ENCODE measurements around the gene PLXNA1.

Gene PLXNA1

DNA sequence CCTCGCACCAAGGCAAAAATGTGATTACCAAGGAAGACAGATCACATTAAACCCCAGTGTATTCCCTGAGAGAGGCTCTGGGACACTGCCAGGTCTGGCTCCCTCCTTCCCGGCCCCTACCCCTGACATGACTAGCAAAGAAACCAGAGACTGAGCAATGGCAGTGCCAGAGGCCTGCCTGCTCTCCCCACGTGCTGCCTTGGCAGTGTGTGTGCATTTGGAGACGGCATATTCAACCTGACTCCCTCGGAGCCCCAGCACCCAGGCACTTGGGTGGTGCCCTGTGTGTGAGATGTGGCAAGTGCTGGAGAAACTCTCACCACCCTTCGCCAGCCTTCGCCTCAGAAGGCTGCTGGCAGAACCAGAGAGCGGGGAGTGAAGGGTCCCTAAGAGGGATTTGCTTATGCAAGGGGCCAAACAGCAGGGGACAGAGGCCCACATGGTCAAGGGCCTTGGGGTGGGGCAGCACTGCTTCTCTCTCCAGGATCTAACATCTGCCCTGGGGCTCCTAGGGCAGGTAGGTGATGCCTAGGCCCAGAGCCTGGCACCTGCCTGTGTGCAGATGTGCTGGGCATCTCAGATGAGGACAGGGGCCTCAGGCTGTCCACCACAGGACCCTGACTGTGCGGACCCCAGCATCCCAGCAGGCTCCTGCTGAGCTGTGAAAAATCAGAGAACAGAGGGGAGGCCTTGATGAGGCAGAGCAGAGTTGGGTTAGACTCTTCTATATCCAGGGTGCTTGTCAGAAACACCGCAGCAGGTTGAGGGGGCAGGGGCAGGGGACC is 23.6 kb upstream of the PLXNA1 start:
- H3K36me3 Mint-ChIP-seq (ENCODE audit: low read depth), result peaks cover 24% of the 10 kb centered on the region
- H3K27ac Mint-ChIP-seq, result peak overlapping the region; percentile 33
- DNase-seq, result no peak
- H3K9me3 Mint-ChIP-seq, result no peaks in the 10 kb centered on the region
- no peaks in the 10 kb centered on the region for H3K27me3 Mint-ChIP-seq
- no peak overlapping the region for H3K4me3 Mint-ChIP-seq
- H3K4me1 Mint-ChIP-seq (ENCODE audit: low read depth), result peaks cover 2% of the 10 kb centered on the region

DNA sequence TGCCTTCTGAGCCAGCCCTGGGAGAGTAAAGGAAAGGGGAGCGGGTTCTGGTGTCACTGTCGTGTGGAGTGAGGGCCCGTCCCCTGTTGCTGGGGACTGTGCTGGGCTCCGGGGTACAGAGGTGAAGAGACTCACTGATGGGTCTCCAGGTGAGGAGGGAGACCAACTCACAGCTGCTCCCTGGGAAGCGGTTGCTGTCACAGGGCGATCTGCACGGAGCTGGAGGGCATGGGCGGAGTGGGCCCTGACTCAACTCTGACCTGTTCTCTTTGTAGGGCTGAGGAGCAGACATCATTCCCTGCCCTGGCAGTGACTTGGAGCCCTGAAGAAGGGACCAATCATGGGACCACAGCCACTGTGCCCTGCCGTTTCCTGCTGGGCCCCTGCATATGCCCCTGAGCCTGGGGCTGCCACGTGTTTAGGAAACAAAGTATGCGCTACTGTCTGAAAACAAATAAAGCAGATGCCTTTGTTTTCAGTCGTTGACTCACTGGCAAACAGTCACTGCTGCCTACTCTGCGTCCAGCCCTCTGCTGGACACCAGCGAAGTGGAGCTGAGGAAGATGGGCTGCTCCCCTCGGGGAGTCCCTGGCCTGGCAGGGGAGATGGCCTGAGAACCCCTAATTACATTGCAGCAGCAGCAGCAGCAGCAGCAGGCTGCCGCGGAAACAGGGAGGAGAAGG is 22.9 kb upstream of the PLXNA1 start:
- no peaks in the 10 kb centered on the region for H3K9me3 Mint-ChIP-seq
- peaks cover 2% of the 10 kb centered on the region for H3K4me1 Mint-ChIP-seq (ENCODE audit: low read depth)
- H3K27me3 Mint-ChIP-seq, result no peaks in the 10 kb centered on the region
- peak overlapping the region; percentile 33 for H3K27ac Mint-ChIP-seq
- H3K36me3 Mint-ChIP-seq (ENCODE audit: low read depth), result peaks cover 24% of the 10 kb centered on the region
- H3K4me3 Mint-ChIP-seq, result no peak overlapping the region
- DNase-seq, result no peak

DNA sequence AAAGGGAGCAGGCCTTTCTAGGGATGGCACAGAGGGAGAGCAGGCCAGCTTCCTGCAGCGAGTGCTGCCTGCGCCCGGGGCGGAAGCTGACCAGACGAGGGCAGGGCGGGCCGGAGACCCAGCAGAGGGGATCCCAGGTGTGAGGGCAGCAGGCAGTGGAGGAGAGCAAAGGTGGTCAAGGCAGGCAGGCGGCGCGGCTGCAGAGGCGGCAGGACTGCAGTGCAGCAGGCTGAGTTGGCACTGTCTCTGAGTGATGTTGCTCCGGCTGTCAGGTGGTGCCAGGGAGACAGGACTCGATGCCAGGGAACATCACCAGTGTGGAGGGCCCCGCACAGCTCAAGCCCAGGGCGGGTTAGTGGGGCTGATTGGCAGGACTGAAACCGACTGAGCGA is 22.3 kb upstream of the PLXNA1 start:
- H3K4me1 Mint-ChIP-seq (ENCODE audit: low read depth), result peaks cover 2% of the 10 kb centered on the region
- H3K27ac Mint-ChIP-seq, result no peak overlapping the region
- H3K4me3 Mint-ChIP-seq, result no peak overlapping the region
- H3K36me3 Mint-ChIP-seq (ENCODE audit: low read depth), result peaks cover 24% of the 10 kb centered on the region
- no peak for DNase-seq
- H3K27me3 Mint-ChIP-seq, result no peaks in the 10 kb centered on the region
- no peaks in the 10 kb centered on the region for H3K9me3 Mint-ChIP-seq

DNA sequence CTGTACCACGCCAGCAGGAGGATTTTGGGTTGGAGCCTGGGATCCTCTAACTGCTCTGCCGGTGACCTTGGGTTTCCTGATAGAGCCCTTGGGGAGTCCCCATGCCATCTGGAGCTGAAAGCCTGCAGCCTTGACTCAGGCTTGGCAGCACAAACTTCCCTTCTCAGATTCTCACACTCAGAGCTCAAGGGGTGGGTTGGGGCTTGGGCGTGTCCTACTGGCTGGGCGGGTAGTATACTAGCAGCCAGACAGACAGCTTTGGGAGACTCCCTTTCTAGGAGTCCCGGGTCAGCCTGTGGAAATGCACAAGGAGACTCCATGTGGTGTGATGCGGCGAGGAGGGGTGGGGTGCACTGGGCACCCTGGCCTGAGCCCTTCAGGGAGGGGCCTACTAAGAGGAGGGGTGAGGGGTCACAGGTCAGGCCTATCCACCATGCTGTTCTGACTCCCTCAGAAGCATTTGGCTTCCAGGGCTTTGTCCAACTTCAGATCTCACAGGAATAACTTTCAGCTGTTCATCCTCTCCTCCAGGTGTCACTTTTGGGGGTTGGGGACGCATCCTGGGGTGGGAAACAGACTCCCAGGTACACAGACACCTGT is 21.6 kb upstream of the PLXNA1 start:
- Mint-ChIP-seq H3K36me3 (ENCODE audit: low read depth) (peaks cover 24% of the 10 kb centered on the region), H3K9me3 (no peaks in the 10 kb centered on the region), H3K27me3 (no peaks in the 10 kb centered on the region), H3K4me3 (no peak overlapping the region), H3K27ac (no peak overlapping the region), H3K4me1 (ENCODE audit: low read depth) (peaks cover 1% of the 10 kb centered on the region)
- DNase-seq, result no peak

DNA sequence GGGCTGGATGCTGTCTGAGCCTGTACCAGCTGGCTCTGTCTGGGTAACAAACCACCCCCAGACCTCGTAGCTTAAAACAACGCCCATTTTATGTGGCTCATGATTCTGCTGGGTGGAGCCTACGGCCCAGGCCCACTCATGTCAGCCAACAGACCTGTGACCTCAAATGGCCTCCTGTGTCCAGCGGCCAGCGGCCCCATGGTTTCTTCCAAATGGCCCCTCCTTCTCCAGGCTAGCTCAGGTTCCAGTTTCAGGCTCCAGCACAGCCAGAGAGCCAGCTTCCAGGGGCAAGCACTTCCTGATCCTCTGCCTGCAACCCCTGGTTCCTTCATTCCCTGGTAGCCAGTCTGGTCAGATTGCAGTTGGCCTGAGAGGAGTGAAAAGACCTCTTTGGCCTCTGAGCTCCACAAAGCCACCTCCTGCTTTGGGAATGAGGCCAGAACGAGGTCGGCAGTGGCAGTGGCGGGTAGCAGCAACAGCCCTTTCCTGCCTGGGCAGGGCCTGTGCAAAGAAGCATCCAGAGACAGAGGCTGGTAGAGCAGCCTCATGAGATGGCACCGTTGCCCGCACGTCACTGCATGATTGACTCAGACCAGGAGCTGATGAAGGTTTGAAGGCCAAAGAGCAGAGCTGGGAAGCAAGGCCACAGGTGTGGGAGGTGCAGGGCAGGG is 21.0 kb upstream of the PLXNA1 start:
- Mint-ChIP-seq H3K27ac (no peak overlapping the region), H3K36me3 (ENCODE audit: low read depth) (peaks cover 24% of the 10 kb centered on the region), H3K9me3 (no peaks in the 10 kb centered on the region), H3K27me3 (no peaks in the 10 kb centered on the region), H3K4me1 (ENCODE audit: low read depth) (no peaks in the 10 kb centered on the region), H3K4me3 (no peak overlapping the region)
- no peak for DNase-seq

DNA sequence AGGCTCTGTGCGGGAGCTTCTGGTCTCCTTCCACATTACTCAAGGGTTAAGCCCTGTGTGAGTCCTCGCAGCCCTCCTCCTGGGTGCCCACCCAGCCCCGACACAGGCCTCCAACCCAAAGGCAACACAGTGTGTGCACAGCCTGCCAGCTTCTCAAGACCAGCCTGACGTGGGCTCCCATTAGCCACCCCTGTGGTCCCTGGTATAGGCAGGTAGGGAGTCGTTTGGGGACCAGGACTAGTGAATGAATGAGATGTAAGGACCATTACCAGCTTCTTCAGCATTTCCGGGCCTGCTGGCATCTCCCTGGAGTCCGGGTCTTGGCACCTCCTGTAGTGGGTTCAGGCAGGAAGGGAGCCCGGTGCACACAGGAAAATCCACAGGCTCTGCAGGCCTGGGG is 20.2 kb upstream of the PLXNA1 start:
- H3K27ac Mint-ChIP-seq, result peak overlapping the region; percentile 33
- DNase-seq, result no peak
- no peak overlapping the region for H3K4me3 Mint-ChIP-seq
- H3K36me3 Mint-ChIP-seq (ENCODE audit: low read depth), result peaks cover 24% of the 10 kb centered on the region
- no peaks in the 10 kb centered on the region for H3K4me1 Mint-ChIP-seq (ENCODE audit: low read depth)
- no peaks in the 10 kb centered on the region for H3K9me3 Mint-ChIP-seq
- H3K27me3 Mint-ChIP-seq, result no peaks in the 10 kb centered on the region

DNA sequence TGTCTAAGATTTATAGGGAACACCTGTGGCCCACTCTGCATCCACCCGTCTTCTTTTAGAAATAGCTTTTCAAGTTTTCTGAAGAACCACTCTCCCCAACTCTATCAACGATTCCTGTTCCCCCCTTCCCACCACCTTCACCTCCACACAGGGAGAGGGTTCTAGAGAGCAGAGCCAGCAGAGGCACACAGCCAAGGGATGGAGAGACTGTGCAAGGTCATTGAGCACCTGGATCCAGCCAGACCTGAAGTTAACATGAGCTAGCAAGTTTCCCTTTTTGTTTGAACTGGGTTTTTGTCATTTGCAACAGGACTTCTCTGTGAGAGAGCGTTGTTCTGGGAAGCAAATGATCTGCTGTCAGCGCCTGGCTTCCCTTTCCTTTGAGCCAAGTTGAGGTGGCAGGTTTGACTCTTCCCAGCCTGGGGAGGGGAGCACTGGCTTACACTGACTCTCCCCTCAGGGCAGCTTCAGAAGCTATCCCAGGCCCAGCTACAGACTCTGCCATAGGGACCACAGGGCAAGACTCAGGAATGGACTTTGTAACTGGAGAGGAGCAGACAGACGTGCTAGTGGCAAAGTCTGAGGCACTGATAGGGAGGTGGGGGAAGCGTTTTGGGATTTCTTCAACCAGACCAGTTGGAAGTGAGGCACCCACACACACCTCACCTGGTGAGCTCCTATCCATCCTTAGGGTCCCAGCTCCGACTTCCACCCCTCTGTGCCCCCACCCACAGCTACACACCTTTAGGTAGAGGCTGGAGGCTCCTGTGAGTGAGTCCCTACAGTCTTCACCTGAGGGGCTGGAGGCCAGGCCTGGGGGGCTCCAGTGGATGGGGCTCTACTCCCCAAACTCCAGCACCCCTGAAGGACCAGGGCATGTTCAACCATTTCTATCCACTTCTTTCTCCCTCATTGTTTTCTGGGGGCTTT is 19.4 kb upstream of the PLXNA1 start:
- Mint-ChIP-seq H3K9me3 (no peaks in the 10 kb centered on the region), H3K4me1 (ENCODE audit: low read depth) (no peaks in the 10 kb centered on the region), H3K27me3 (no peaks in the 10 kb centered on the region), H3K36me3 (ENCODE audit: low read depth) (peaks cover 23% of the 10 kb centered on the region), H3K4me3 (no peak overlapping the region), H3K27ac (no peak overlapping the region)
- DNase-seq, result no peak

DNA sequence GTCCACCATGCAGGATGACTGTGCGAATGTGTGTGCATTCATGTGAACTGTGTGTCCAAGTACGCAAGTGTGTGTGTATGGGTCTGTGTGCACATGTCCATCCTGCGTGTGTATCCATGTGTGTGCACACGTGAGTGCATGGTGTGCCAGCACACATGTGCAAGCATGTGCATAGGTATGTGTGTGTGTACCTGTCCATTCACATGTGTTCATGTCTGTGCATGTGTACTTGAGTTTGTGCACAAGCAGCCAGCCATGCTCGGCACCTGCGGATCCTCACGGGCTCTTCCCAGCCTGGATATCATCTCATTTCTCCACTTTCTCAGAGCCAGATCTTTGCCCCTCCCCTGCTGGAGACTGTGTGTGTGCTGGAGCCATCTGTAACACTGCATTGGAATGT is 18.7 kb upstream of the PLXNA1 start:
- no peak overlapping the region for H3K27ac Mint-ChIP-seq
- no peaks in the 10 kb centered on the region for H3K9me3 Mint-ChIP-seq
- no peak for DNase-seq
- no peaks in the 10 kb centered on the region for H3K4me1 Mint-ChIP-seq (ENCODE audit: low read depth)
- no peaks in the 10 kb centered on the region for H3K27me3 Mint-ChIP-seq
- no peak overlapping the region for H3K4me3 Mint-ChIP-seq
- peaks cover 16% of the 10 kb centered on the region for H3K36me3 Mint-ChIP-seq (ENCODE audit: low read depth)

DNA sequence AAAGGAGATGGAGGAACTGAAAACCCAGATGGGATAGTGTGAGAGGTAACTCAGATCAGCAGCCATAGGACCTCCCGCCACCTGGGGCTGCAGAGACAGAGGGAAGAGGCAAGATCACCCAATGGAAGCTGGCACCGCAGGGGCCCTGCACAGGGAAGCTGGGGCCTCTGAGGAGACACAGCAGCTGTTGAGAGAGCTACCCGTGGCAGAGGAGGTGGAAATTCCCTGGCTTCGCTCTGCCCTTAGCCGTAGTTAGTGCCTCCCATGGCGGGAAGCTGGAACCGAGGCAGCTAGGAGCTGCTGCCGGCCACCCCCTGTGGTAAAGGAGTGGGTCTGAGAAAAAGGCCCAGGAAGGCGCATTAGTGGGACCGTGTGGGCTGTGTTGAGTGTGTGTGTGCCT is 18.0 kb upstream of the PLXNA1 start:
- Mint-ChIP-seq H3K36me3 (ENCODE audit: low read depth) (peaks cover 10% of the 10 kb centered on the region), H3K9me3 (no peaks in the 10 kb centered on the region), H3K27ac (no peak overlapping the region), H3K4me1 (ENCODE audit: low read depth) (no peaks in the 10 kb centered on the region), H3K27me3 (no peaks in the 10 kb centered on the region), H3K4me3 (no peak overlapping the region)
- no peak for DNase-seq

DNA sequence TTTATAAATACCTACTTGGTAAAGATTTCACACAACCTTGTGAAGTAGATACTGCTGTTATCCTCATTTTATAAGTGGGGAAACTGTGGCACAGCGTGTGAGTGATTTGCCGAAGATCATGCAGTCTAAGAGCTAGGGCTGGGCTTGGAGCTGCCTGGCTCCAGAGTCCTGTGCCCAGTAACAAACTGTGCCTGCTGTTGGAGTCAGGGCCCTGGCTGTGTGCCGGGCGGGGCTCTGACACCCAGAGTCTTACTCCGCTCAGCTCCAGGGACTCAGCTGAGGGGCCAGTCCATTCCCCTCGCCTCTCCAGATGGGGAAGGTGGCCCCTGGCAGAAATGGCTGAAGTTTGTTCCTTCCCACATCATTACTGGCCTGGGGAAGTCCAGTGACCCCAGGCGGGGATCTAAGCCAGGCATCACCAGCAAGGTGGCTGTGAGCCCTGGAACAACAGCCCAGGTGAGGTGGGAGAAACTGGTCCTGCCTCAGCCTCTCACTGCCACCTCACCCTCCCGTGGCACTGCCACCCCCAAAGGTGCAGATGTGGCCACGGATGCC is 17.3 kb upstream of the PLXNA1 start:
- H3K27me3 Mint-ChIP-seq, result peaks cover 3% of the 10 kb centered on the region
- no peak for DNase-seq
- H3K4me3 Mint-ChIP-seq, result no peak overlapping the region
- no peak overlapping the region for H3K27ac Mint-ChIP-seq
- H3K9me3 Mint-ChIP-seq, result no peaks in the 10 kb centered on the region
- H3K36me3 Mint-ChIP-seq (ENCODE audit: low read depth), result peaks cover 4% of the 10 kb centered on the region
- no peaks in the 10 kb centered on the region for H3K4me1 Mint-ChIP-seq (ENCODE audit: low read depth)

DNA sequence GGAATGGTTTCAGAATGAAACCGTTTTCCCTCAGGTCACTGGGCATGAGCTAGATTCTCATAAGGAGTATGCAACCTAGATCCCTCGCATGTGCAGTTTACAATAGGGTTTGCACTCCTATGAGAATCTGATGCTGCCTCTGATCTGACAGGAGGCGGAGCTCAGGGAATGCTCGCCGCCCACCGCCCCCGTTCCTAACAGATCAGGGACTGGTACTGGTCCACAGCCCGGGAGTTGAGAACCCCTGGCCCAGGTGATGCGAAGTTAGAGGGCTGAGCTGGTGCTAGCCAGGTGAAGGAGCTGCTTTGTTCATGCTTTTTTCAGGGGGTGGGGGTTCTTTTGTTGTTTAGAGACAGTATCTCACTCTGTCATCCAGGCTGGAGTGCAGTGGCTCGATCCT is 15.5 kb upstream of the PLXNA1 start:
- Mint-ChIP-seq H3K27me3 (peaks cover 3% of the 10 kb centered on the region), H3K4me1 (ENCODE audit: low read depth) (peaks cover 1% of the 10 kb centered on the region), H3K36me3 (ENCODE audit: low read depth) (no peaks in the 10 kb centered on the region), H3K27ac (no peak overlapping the region), H3K9me3 (no peaks in the 10 kb centered on the region), H3K4me3 (no peak overlapping the region)
- no peak for DNase-seq

DNA sequence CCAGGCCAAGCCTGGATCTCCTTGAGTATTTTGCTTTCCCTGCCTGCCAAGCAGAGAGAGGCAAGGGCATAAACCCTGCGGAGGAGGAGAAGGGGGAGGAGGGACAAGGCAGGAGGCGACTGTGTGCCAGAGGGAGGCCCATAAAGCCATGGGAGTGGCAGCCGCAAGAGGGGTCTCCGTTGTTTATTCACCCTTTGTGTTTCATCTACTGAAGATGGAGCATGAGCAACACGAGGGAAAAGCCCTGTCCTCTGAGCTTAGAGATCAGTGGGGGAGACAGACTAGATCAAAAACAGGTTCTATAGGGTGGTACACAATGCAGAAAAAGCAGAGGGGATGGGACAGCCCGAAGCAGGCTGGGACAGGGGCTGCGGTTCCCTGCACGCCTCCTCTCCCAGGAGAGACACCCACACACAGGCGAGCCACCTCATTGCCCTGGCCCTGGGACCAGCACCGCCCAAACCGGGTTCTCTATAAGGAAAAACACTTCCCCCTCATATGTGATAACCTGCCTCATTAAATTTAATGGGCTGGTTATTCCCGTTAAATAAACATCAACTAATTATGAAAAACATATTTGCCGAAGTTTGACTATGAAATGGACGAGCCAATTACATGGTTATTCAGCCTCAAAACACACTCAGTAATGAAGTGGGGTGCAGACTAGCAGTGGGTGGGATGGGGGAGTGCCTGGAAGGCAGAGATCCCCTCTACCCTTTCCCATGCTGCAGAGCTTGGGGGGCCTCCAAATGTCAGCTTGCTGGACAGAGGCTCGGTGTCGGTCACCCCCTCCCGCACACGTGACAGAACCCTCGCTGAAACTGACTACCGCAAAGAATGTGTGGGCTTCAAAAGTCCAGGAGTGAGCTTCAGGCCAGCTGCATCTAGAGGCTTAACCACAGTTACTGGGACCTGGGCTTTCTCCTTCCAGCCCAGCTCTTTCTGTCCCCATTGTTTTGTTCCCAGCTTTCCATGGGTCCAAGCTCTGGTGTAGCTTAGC is 14.2 kb upstream of the PLXNA1 start:
- Mint-ChIP-seq H3K4me1 (ENCODE audit: low read depth) (peaks cover 1% of the 10 kb centered on the region), H3K4me3 (no peak overlapping the region), H3K27me3 (peaks cover 3% of the 10 kb centered on the region)

DNA sequence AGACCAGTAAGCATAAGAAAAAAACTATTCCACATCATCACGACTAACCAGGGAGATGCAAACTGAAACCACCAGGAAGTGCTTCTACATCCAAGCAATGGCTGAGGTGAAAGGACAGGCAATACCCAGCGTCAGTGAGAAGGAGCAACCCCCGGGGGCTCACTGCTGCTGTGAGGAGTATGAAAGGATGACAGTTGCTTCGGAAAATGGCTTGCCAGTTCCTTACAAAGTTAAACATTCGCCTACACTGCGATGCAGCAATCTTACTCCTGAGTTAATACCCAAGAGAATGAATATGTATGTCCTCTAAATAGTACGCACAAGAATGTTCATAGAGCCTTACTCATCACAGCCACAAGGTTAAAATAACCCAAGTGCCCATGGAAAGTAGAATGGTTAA is 13.3 kb upstream of the PLXNA1 start:
- Mint-ChIP-seq H3K36me3 (ENCODE audit: low read depth) (no peaks in the 10 kb centered on the region), H3K9me3 (peaks cover 4% of the 10 kb centered on the region), H3K4me3 (no peak overlapping the region), H3K27me3 (peaks cover 3% of the 10 kb centered on the region), H3K27ac (no peak overlapping the region), H3K4me1 (ENCODE audit: low read depth) (peaks cover 1% of the 10 kb centered on the region)
- DNase-seq, result no peak

More for the DNA sequence above, 14.2 kb upstream of the PLXNA1 start:
- no peak for DNase-seq
- no peaks in the 10 kb centered on the region for H3K36me3 Mint-ChIP-seq (ENCODE audit: low read depth)
- no peak overlapping the region for H3K27ac Mint-ChIP-seq
- no peaks in the 10 kb centered on the region for H3K9me3 Mint-ChIP-seq

Measured in activated T-cell treated with anti-CD3 and anti-CD28 coated beads, Interleukin-2, amount 50 U/mL, for 24 hours (primary cell).